ENCODE results near the gene SNRPA. TPM values are rescaled to one million over a fixed set of nuclear protein-coding genes. Genes with fewer than 3 reads are reported as not detected.
A peak's percentile ranks its signal among the peaks of the same experiment; 100 is the strongest.

The SNRPA gene
- total and polyA plus RNA-seq, 2 of the 13 experiments (the other 11 are each of a cell fraction or from before 2014, with no cell fraction given) = 59.6 to 162 TPM

DNA sequence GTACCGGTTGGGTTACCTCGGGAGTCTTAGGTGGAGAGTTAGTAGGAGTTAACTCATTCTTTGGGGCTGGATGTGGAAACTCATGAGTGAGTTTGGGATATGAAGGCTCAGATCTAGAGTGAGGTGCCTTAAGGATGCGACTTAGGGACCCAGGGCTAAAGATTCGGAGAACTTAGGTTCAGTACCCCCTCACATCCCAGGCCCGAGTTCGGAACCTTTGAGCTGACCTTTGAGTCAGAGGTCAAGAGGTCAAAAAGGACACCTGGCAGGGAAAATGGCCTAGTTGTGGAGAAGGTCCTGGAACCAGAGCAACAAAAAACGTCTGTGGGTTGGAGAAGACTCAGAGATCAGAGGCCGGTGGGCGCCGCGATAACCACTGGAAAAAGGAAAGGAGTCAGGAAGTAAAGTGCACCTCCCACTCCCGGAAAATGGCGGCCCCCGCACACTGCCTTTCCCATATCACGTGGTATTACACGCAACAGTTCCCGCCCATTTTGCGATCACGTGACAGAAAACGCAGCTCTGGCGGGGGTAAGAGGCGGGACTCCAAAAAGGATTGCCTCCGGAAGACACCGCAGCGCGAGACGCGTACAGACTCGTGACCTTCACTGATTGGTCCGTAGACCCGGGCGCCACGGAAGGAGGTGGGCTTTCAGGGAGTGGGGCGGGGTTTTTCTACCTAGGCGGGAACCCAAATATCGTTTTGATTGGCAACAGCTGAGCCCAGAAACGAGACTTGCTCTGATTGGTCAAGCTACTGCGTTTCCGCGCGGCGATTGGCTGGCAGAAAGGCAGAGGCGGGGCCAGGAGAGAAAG lies 737 bp upstream of the SNRPA start, which contains the start of gene ACTMAP (continued):
- TF ChIP-seq, protein P1, sequence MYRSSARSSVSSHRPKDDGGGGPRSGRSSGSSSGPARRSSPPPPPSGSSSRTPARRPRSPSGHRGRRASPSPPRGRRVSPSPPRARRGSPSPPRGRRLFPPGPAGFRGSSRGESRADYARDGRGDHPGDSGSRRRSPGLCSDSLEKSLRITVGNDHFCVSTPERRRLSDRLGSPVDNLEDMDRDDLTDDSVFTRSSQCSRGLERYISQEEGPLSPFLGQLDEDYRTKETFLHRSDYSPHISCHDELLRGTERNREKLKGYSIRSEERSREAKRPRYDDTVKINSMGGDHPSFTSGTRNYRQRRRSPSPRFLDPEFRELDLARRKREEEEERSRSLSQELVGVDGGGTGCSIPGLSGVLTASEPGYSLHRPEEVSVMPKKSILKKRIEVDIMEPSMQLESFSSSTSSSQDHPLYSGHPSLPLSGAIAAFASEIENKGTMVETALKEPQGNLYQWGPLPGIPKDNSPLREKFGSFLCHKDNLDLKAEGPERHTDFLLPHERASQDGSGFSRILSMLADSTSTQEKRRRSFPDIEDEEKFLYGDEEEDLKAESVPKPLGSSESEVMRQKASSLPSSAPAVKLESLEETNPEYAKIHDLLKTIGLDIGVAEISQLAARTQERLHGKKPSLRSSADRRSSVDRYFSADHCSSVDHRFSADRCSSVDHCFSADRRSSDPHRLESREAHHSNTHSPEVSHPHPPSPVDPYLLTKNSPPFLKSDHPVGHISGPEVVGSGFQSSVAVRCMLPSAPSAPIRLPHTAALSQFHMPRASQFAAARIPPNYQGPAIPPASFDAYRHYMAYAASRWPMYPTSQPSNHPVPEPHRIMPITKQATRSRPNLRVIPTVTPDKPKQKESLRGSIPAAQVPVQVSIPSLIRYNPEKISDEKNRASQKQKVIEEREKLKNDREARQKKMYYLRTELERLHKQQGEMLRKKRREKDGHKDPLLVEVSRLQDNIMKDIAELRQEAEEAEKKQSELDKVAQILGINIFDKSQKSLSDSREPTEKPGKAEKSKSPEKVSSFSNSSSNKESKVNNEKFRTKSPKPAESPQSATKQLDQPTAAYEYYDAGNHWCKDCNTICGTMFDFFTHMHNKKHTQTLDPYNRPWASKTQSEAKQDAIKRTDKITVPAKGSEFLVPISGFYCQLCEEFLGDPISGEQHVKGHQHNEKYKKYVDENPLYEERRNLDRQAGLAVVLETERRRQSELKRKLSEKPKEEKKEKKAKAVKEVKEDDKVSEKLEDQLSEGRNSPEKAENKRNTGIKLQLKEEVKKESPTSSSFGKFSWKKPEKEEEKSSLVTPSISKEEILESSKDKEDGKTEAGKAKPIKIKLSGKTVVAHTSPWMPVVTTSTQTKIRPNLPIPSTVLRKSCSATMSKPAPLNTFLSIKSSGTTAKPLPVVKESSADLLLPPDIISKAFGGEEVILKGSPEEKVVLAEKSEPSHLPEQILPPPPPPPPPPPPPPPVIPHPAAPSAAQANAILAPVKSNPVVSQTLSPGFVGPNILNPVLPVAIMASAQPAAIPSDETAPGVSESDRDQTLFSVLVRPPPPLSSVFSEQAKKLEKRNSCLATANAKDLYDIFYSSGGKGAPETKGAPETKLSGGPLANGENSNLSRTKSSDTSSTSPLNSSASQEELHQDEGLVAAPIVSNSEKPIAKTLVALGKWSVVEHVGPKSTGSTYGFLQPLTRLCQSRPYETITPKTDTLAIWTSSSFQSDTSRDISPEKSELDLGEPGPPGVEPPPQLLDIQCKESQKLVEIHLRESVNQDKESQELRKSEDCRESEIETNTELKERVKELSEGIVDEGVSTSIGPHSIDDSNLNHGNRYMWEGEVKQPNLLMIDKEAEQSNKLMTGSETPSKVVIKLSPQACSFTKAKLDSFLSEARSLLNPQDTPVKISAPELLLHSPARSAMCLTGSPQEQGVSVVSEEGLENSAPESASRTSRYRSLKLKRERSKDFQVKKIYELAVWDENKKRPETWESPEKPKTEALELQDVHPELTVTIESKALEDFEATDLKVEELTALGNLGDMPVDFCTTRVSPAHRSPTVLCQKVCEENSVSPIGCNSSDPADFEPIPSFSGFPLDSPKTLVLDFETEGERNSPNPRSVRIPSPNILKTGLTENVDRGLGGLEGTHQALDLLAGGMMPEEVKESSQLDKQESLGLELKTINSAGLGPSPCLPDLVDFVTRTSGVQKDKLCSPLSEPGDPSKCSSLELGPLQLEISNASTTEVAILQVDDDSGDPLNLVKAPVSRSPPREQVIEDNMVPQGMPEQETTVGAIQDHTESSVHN (CRISPR knock-in tag; IDR thresholded peaks at IDR 0.05) = no peak
- TF ChIP-seq ZNF607 (CRISPR knock-in tag; IDR thresholded peaks at IDR 0.05; ENCODE audit: borderline replicate concordance) = no peak; the same call in 1 of the 2 replicates
- TF ChIP-seq, protein P2, sequence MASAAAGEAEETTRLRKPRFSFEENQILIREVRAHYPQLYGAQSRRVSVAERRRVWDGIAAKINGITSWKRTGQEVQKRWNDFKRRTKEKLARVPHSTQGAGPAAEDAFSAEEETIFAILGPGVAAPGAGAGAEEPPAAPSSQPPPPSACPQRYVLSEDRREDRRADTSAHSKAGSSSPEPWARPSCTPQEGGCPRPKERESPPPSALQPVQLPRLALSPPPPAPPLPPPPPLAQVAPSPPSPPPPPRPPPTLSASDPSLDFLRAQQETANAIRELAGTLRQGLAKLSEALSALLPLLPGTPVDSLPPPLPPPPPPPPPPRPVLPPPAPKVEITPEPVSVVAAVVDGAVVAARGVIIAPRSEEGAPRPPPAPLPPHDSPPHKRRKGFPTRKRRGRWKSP (CRISPR knock-in tag; IDR thresholded peaks at IDR 0.05) = peak; percentile 37; the same call in 1 of the 2 replicates
- TF ChIP-seq, protein P3, sequence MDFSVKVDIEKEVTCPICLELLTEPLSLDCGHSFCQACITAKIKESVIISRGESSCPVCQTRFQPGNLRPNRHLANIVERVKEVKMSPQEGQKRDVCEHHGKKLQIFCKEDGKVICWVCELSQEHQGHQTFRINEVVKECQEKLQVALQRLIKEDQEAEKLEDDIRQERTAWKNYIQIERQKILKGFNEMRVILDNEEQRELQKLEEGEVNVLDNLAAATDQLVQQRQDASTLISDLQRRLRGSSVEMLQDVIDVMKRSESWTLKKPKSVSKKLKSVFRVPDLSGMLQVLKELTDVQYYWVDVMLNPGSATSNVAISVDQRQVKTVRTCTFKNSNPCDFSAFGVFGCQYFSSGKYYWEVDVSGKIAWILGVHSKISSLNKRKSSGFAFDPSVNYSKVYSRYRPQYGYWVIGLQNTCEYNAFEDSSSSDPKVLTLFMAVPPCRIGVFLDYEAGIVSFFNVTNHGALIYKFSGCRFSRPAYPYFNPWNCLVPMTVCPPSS (IDR thresholded peaks at IDR 0.05) = no peak
- TF ChIP-seq HDAC6 (IDR thresholded peaks at IDR 0.05; ENCODE audit: low read depth, low read length) = no peak
- TF ChIP-seq PITX1 (CRISPR knock-in tag; IDR thresholded peaks at IDR 0.05) = 0 out of 2 replicates have a peak, but pooled peaks have one; percentile 25
- TF ChIP-seq BHLHE40 (IDR thresholded peaks at IDR 0.05; ENCODE audit: low read length) = peak; percentile 82
- no peak; the same call in 1 of the 2 replicates for TF ChIP-seq TBX2 (CRISPR knock-in tag; IDR thresholded peaks at IDR 0.05; ENCODE audit: borderline replicate concordance)
- TF ChIP-seq ZBTB8A (CRISPR knock-in tag; IDR thresholded peaks at IDR 0.05; ENCODE audit: borderline replicate concordance, low read depth) = no peak
- no peak for TF ChIP-seq ATM (IDR thresholded peaks at IDR 0.05; ENCODE audit: borderline replicate concordance)
- TF ChIP-seq ZNF580 (CRISPR knock-in tag; IDR thresholded peaks at IDR 0.05; ENCODE audit: borderline replicate concordance, low read depth) = peak; percentile 63; the same call in 1 of the 2 replicates
- TF ChIP-seq BORCS8-MEF2B (CRISPR knock-in tag; IDR thresholded peaks at IDR 0.05) = no peak
- TF ChIP-seq ZNF496 (CRISPR knock-in tag; IDR thresholded peaks at IDR 0.05; ENCODE audit: insufficient replicate concordance) = no peak
- TF ChIP-seq JUND (CRISPR knock-in tag; IDR thresholded peaks at IDR 0.05) = no peak
- TF ChIP-seq HNF4G (IDR thresholded peaks at IDR 0.05; ENCODE audit: borderline replicate concordance, low read depth, low read length) = peak; percentile 83; the same call in 1 of the 2 replicates
- TF ChIP-seq HNF4G (CRISPR knock-in tag; IDR thresholded peaks at IDR 0.05; ENCODE audit: borderline replicate concordance, low read depth) = peak; percentile 26; the same call in 1 of the 2 replicates
- TF ChIP-seq ZNF879 (CRISPR knock-in tag; IDR thresholded peaks at IDR 0.05) = no peak
- no peak for TF ChIP-seq SRY (CRISPR knock-in tag; IDR thresholded peaks at IDR 0.05)

Data from HepG2 (cell line).